GM12878 (cell line): ENCODE data around the gene VAX1. TPM values are rescaled to one million over a fixed set of nuclear protein-coding genes. Genes with fewer than 3 reads are reported as not detected.

Experiments
- microRNA-seq: library from miRNA; unstranded; fragments of <30 nt; microRNA quantifications from one replicate; pipeline ENCODE4, GENCODE V29; 2018
- polyA plus RNA-seq, 11 experiments: library from polyadenylated mRNA; depleted of rRNA in 4 of 11; unstranded in 6 of 11; stranded (reverse) in 5 of 11; fragments of >200 nt; fragmentation: Nextera tagmentation in 4 of 11; fragmentation: Illumina TruSeq in 1 of 11; extraction: Ambion mirVana in 4 of 11; extraction: Trizol in 1 of 11; gene quantifications; 1 replicate in 1 of 11; 2 replicates in 10 of 11; pipeline versions ENCODE4 v1.2.1 to v1.2.3, GENCODE V29; 2011 to 2016; ENCODE audit warnings: inconsistent platforms in 2 of 11, missing spikeins in 2 of 11, low read depth in 1 of 11
- small RNA-seq: library from RNA; depleted of rRNA; stranded (forward); fragments of <200 nt; gene quantifications from one replicate; pipeline ENCODE3, GENCODE V24; 2014
- total RNA-seq, 4 experiments: library from RNA; depleted of rRNA in 3 of 4; stranded (reverse); fragments of >200 nt in 3 of 4; fragmentation: Illumina TruSeq in 1 of 4; extraction: Trizol in 1 of 4; gene quantifications; 2 replicates each; pipeline versions ENCODE4 v1.2.1 to v1.2.3, GENCODE V29; 2013 to 2021

The VAX1 gene
- total and polyA plus RNA-seq, 10 of the 15 experiments (the other 5 are each of a cell fraction or from before 2014, with no cell fraction given) = not detected

Small RNA genes lying within 50 kb of the gene (microRNA-seq; reads per million reads assigned to microRNA genes)
- gene MIR3663 = not detected

Small RNA genes lying within 50 kb of the gene (small RNA-seq; reads per million reads assigned to genes)
- not detected for gene MIR3663

Other genes starting within 250 kb of the VAX1 start
- gene SHTN1, start 133.1 kb downstream of the VAX1 start, total RNA-seq (2014; rRNA removed) = 0.79 and 1.0 TPM in 2 replicates
- gene SHTN1, start 133.1 kb downstream of the VAX1 start, total RNA-seq (2014; rRNA removed; fragmentation: Illumina TruSeq; extraction: Trizol) = 2.4 and 2.8 TPM in 2 replicates
- gene SHTN1, start 133.1 kb downstream of the VAX1 start, total RNA-seq (2021) = 3.2 and 3.8 TPM in 2 replicates
- gene SHTN1, start 133.1 kb downstream of the VAX1 start, polyA plus RNA-seq (2011; rRNA removed) = 2.1 and 3.9 TPM in 2 replicates
- gene SHTN1, start 133.1 kb downstream of the VAX1 start, polyA plus RNA-seq (2014; fragmentation: Illumina TruSeq; extraction: Trizol) = 4.0 and 4.6 TPM in 2 replicates
- gene SHTN1, start 133.1 kb downstream of the VAX1 start, polyA plus RNA-seq (2014; fragmentation: Nextera tagmentation; extraction: Ambion mirVana) = 1 to 10 TPM; 1.4 to 1.9 TPM
- gene SHTN1, start 133.1 kb downstream of the VAX1 start, polyA plus RNA-seq (2014; rRNA removed) = 1.4 and 1.7 TPM in 2 replicates
- 1 to 10 TPM; 1.9 to 2.6 TPM for gene SHTN1, start 133.1 kb downstream of the VAX1 start, polyA plus RNA-seq (2016; fragmentation: Nextera tagmentation; extraction: Ambion mirVana)
- not detected in 2 replicates for gene KCNK18, start 59.2 kb upstream of the VAX1 start, total RNA-seq (2014; rRNA removed)
- gene KCNK18, start 59.2 kb upstream of the VAX1 start, total RNA-seq (2014; rRNA removed; fragmentation: Illumina TruSeq; extraction: Trizol) = not detected in 2 replicates
- gene KCNK18, start 59.2 kb upstream of the VAX1 start, total RNA-seq (2021) = not detected in 2 replicates
- gene KCNK18, start 59.2 kb upstream of the VAX1 start, polyA plus RNA-seq (2011; rRNA removed) = not detected in 2 replicates
- not detected in 2 replicates for gene KCNK18, start 59.2 kb upstream of the VAX1 start, polyA plus RNA-seq (2014; fragmentation: Illumina TruSeq; extraction: Trizol)
- not detected for gene KCNK18, start 59.2 kb upstream of the VAX1 start, polyA plus RNA-seq (2014; fragmentation: Nextera tagmentation; extraction: Ambion mirVana)
- gene KCNK18, start 59.2 kb upstream of the VAX1 start, polyA plus RNA-seq (2014; rRNA removed) = not detected in 2 replicates
- gene KCNK18, start 59.2 kb upstream of the VAX1 start, polyA plus RNA-seq (2016; fragmentation: Nextera tagmentation; extraction: Ambion mirVana) = not detected
- under 0.01 and 0.06 TPM in 2 replicates for gene SLC18A2, start 102.8 kb upstream of the VAX1 start, total RNA-seq (2014; rRNA removed)
- not detected in 2 replicates for gene SLC18A2, start 102.8 kb upstream of the VAX1 start, total RNA-seq (2014; rRNA removed; fragmentation: Illumina TruSeq; extraction: Trizol)
- not detected in 2 replicates for gene SLC18A2, start 102.8 kb upstream of the VAX1 start, total RNA-seq (2021)
- gene SLC18A2, start 102.8 kb upstream of the VAX1 start, polyA plus RNA-seq (2011; rRNA removed) = not detected in 2 replicates
- gene SLC18A2, start 102.8 kb upstream of the VAX1 start, polyA plus RNA-seq (2014; fragmentation: Illumina TruSeq; extraction: Trizol) = not detected in 2 replicates
- 1 to 10 TPM in 1 of 2 experiments, under 1 TPM in 1; 0.75 to 1.1 TPM for gene SLC18A2, start 102.8 kb upstream of the VAX1 start, polyA plus RNA-seq (2014; fragmentation: Nextera tagmentation; extraction: Ambion mirVana)
- not detected in 2 replicates for gene SLC18A2, start 102.8 kb upstream of the VAX1 start, polyA plus RNA-seq (2014; rRNA removed)
- gene SLC18A2, start 102.8 kb upstream of the VAX1 start, polyA plus RNA-seq (2016; fragmentation: Nextera tagmentation; extraction: Ambion mirVana) = under 1 TPM; 0.13 to 0.25 TPM
- gene PDZD8, start 237.2 kb upstream of the VAX1 start, total RNA-seq (2014; rRNA removed) = 6.1 and 7.1 TPM in 2 replicates
- gene PDZD8, start 237.2 kb upstream of the VAX1 start, total RNA-seq (2014; rRNA removed; fragmentation: Illumina TruSeq; extraction: Trizol) = 14.1 and 14.4 TPM in 2 replicates
- gene PDZD8, start 237.2 kb upstream of the VAX1 start, total RNA-seq (2021) = 16.7 and 17.0 TPM in 2 replicates
- 21.2 and 29.3 TPM in 2 replicates for gene PDZD8, start 237.2 kb upstream of the VAX1 start, polyA plus RNA-seq (2011; rRNA removed)
- 15.5 and 17.9 TPM in 2 replicates for gene PDZD8, start 237.2 kb upstream of the VAX1 start, polyA plus RNA-seq (2014; fragmentation: Illumina TruSeq; extraction: Trizol)
- 1 to 10 TPM; 2.0 to 2.1 TPM for gene PDZD8, start 237.2 kb upstream of the VAX1 start, polyA plus RNA-seq (2014; fragmentation: Nextera tagmentation; extraction: Ambion mirVana)
- gene PDZD8, start 237.2 kb upstream of the VAX1 start, polyA plus RNA-seq (2014; rRNA removed) = 5.1 and 6.3 TPM in 2 replicates
- gene PDZD8, start 237.2 kb upstream of the VAX1 start, polyA plus RNA-seq (2016; fragmentation: Nextera tagmentation; extraction: Ambion mirVana) = 1 to 10 TPM; 5.0 to 5.4 TPM